HepG2 (cell line): ENCODE results near the gene TMEM53.
"Not testable (repeated sequence)": the region's sequence is repeated elsewhere in the genome, so short reads cannot be mapped to it uniquely, and the experiment has no call there.

ENCODE experiments used
- AHR ChIP-seq: IDR thresholded peaks from 2 replicates; pipeline ENCODE4 v1.6.1; 2018; ENCODE audit warnings: missing genetic modification reagents, missing compliant biosample characterization
- EZH2 ChIP-seq: conservative IDR thresholded peaks from 2 replicates; pipeline ENCODE4 v1.6.1; 2012; ENCODE audit warnings: mild to moderate bottlenecking, low read depth, low read length, moderate library complexity
- NR2F1 ChIP-seq, 2 experiments: fragments of 450-650 bp in 1 of 2; formaldehyde crosslinking in 1 of 2; IDR thresholded peaks; 2 replicates each; pipeline versions ENCODE4 v1.5.0 to v1.6.1; 2016 to 2020; ENCODE audit warnings: mild to moderate bottlenecking in 1 of 2, missing compliant biosample characterization in 1 of 2, missing genetic modification reagents in 1 of 2, moderate library complexity in 1 of 2
- TRIM24 ChIP-seq: sonication (generic); formaldehyde crosslinking; IDR thresholded peaks from 2 replicates; pipeline ENCODE4 v1.8.0; 2022; ENCODE audit warnings: mild to moderate bottlenecking, missing genetic modification reagents
- ZNF138 ChIP-seq: sonication (generic); formaldehyde crosslinking; IDR thresholded peaks from 2 replicates; pipeline ENCODE4 v1.5.0; 2020; ENCODE audit warnings: mild to moderate bottlenecking, low read depth, missing genetic modification reagents
- ZNF274 ChIP-seq: sonication (generic); formaldehyde crosslinking; IDR thresholded peaks from 2 replicates; pipeline ENCODE4 v1.5.1; 2020; ENCODE audit warnings: mild to moderate bottlenecking, missing genetic modification reagents
- ZNF549 ChIP-seq: sonication (generic); formaldehyde crosslinking; IDR thresholded peaks from 2 replicates; pipeline ENCODE4 v1.5.0; 2020; ENCODE audit warnings: missing genetic modification reagents
- ZNF652 ChIP-seq: IDR thresholded peaks from 2 replicates; pipeline ENCODE4 v1.6.1; 2016; ENCODE audit warnings: low read depth, borderline replicate concordance
- TF ChIP-seq, protein P1 (sequence below): sonication (generic); formaldehyde crosslinking; IDR thresholded peaks from 2 replicates; pipeline ENCODE4 v1.5.0; 2020; ENCODE audit warnings: mild to moderate bottlenecking, missing genetic modification reagents, moderate library complexity
- TF ChIP-seq, protein P2 (sequence below), 2 experiments: fragments of 450-650 bp in 1 of 2; sonication (generic) in 1 of 2; formaldehyde crosslinking; IDR thresholded peaks; 2 replicates each; pipeline versions ENCODE4 v1.5.0 to v1.8.0; 2020 to 2022; ENCODE audit warnings: mild to moderate bottlenecking in 1 of 2, missing genetic modification reagents in 1 of 2
- TF ChIP-seq, protein P3 (sequence below): sonication (generic); formaldehyde crosslinking; IDR thresholded peaks from 2 replicates; pipeline ENCODE4 v1.4.0; 2020; ENCODE audit warnings: missing genetic modification reagents
- TF ChIP-seq, protein P4 (sequence below): sonication (generic); formaldehyde crosslinking; conservative IDR thresholded peaks from 2 replicates; pipeline ENCODE4 v1.4.0; 2020; ENCODE audit warnings: missing genetic modification reagents
- TF ChIP-seq, protein P5 (sequence below): IDR thresholded peaks from 2 replicates; pipeline ENCODE4 v1.6.1; 2016; ENCODE audit warnings: mild to moderate bottlenecking, missing biosample characterization, missing genetic modification reagents

DNA sequence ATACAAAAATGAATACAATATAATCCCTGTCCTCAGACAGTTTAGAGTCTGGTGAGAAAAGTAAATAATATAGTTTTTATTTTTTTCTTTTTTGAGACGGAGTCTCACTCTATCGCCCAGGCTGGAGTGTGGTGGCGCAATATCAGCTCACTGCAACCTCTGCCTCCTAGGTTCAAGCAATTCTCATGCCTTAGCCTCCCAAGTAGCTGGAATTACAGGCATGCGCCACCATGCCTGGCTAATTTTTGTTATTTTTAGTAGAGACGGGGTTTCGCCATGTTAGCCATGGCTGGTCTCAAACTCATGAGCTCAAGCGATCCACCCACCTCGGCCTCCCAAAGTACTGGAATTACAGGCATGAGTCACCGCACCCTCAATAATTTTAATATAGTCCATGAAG lies 25.1 kb upstream of the TMEM53 start:
- not testable (repeated sequence) for TF ChIP-seq ZNF652 (CRISPR knock-in tag); NR2F1 (CRISPR knock-in tag; IDR thresholded peaks at IDR 0.05); ZNF138; TRIM24 (CRISPR knock-in tag); ZNF274; EZH2; ZNF549; AHR (CRISPR knock-in tag)
- TF ChIP-seq, protein P1, sequence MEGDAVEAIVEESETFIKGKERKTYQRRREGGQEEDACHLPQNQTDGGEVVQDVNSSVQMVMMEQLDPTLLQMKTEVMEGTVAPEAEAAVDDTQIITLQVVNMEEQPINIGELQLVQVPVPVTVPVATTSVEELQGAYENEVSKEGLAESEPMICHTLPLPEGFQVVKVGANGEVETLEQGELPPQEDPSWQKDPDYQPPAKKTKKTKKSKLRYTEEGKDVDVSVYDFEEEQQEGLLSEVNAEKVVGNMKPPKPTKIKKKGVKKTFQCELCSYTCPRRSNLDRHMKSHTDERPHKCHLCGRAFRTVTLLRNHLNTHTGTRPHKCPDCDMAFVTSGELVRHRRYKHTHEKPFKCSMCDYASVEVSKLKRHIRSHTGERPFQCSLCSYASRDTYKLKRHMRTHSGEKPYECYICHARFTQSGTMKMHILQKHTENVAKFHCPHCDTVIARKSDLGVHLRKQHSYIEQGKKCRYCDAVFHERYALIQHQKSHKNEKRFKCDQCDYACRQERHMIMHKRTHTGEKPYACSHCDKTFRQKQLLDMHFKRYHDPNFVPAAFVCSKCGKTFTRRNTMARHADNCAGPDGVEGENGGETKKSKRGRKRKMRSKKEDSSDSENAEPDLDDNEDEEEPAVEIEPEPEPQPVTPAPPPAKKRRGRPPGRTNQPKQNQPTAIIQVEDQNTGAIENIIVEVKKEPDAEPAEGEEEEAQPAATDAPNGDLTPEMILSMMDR (CRISPR knock-in tag): not testable (repeated sequence)
- TF ChIP-seq, protein P2, sequence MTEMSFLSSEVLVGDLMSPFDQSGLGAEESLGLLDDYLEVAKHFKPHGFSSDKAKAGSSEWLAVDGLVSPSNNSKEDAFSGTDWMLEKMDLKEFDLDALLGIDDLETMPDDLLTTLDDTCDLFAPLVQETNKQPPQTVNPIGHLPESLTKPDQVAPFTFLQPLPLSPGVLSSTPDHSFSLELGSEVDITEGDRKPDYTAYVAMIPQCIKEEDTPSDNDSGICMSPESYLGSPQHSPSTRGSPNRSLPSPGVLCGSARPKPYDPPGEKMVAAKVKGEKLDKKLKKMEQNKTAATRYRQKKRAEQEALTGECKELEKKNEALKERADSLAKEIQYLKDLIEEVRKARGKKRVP (CRISPR knock-in tag; IDR thresholded peaks at IDR 0.05): not testable (repeated sequence)
- TF ChIP-seq, protein P3, sequence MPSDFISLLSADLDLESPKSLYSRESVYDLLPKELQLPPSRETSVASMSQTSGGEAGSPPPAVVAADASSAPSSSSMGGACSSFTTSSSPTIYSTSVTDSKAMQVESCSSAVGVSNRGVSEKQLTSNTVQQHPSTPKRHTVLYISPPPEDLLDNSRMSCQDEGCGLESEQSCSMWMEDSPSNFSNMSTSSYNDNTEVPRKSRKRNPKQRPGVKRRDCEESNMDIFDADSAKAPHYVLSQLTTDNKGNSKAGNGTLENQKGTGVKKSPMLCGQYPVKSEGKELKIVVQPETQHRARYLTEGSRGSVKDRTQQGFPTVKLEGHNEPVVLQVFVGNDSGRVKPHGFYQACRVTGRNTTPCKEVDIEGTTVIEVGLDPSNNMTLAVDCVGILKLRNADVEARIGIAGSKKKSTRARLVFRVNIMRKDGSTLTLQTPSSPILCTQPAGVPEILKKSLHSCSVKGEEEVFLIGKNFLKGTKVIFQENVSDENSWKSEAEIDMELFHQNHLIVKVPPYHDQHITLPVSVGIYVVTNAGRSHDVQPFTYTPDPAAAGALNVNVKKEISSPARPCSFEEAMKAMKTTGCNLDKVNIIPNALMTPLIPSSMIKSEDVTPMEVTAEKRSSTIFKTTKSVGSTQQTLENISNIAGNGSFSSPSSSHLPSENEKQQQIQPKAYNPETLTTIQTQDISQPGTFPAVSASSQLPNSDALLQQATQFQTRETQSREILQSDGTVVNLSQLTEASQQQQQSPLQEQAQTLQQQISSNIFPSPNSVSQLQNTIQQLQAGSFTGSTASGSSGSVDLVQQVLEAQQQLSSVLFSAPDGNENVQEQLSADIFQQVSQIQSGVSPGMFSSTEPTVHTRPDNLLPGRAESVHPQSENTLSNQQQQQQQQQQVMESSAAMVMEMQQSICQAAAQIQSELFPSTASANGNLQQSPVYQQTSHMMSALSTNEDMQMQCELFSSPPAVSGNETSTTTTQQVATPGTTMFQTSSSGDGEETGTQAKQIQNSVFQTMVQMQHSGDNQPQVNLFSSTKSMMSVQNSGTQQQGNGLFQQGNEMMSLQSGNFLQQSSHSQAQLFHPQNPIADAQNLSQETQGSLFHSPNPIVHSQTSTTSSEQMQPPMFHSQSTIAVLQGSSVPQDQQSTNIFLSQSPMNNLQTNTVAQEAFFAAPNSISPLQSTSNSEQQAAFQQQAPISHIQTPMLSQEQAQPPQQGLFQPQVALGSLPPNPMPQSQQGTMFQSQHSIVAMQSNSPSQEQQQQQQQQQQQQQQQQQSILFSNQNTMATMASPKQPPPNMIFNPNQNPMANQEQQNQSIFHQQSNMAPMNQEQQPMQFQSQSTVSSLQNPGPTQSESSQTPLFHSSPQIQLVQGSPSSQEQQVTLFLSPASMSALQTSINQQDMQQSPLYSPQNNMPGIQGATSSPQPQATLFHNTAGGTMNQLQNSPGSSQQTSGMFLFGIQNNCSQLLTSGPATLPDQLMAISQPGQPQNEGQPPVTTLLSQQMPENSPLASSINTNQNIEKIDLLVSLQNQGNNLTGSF: not testable (repeated sequence)
- TF ChIP-seq, protein P4, sequence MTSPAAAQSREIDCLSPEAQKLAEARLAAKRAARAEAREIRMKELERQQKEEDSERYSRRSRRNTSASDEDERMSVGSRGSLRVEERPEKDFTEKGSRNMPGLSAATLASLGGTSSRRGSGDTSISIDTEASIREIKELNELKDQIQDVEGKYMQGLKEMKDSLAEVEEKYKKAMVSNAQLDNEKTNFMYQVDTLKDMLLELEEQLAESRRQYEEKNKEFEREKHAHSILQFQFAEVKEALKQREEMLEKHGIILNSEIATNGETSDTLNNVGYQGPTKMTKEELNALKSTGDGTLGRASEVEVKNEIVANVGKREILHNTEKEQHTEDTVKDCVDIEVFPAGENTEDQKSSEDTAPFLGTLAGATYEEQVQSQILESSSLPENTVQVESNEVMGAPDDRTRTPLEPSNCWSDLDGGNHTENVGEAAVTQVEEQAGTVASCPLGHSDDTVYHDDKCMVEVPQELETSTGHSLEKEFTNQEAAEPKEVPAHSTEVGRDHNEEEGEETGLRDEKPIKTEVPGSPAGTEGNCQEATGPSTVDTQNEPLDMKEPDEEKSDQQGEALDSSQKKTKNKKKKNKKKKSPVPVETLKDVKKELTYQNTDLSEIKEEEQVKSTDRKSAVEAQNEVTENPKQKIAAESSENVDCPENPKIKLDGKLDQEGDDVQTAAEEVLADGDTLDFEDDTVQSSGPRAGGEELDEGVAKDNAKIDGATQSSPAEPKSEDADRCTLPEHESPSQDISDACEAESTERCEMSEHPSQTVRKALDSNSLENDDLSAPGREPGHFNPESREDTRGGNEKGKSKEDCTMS (CRISPR knock-in tag): not testable (repeated sequence)
- TF ChIP-seq, protein P5, sequence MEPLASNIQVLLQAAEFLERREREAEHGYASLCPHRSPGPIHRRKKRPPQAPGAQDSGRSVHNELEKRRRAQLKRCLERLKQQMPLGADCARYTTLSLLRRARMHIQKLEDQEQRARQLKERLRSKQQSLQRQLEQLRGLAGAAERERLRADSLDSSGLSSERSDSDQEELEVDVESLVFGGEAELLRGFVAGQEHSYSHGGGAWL (CRISPR knock-in tag): not testable (repeated sequence)
